Keratinocyte (primary cell): ENCODE data around the gene MYO1E.

Experiments used
- CTCF ChIP-seq, 3 experiments: IDR thresholded peaks in 1 of 3; conservative IDR thresholded peaks in 1 of 3; optimal IDR thresholded peaks in 1 of 3; 2 replicates in 2 of 3; 3 replicates in 1 of 3; pipeline versions ENCODE3 to v1.5.1; 2011; ENCODE audit warnings: low read length in 3 of 3, mild to moderate bottlenecking in 3 of 3, moderate library complexity in 2 of 3, control low read depth in 1 of 3, inconsistent platforms in 1 of 3; ENCODE audit not compliant: insufficient read depth in 2 of 3; ENCODE audit errors: extremely low read depth in 1 of 3
- EZH2 ChIP-seq: IDR thresholded peaks from one replicate; pipeline ENCODE4 v1.6.1; 2012; ENCODE audit warnings: inconsistent platforms, mild to moderate bottlenecking, low read length, moderate library complexity

- TF ChIP-seq CTCF (optimal IDR thresholded peaks at IDR 0.05 in 1 of 3, IDR thresholded peaks at IDR 0.05 in 1 of 3, conservative IDR thresholded peaks at IDR 0.05 in 1 of 3; ENCODE audit: extremely low read depth in 1 of 3, insufficient read depth in 2 of 3, low read length in 3 of 3) (no peak), EZH2 (no peak)
Measured at GRCh38 chr15:59260090-59260489, 112.6 kb downstream of the MYO1E start.
